ENCODE results near the gene TBC1D25. TPM values are rescaled to one million over a fixed set of nuclear protein-coding genes. Genes with fewer than 3 reads are reported as not detected.
A peak's percentile ranks its signal among the peaks of the same experiment; 100 is the strongest.

Gene TBC1D25
- total RNA-seq, 1 donor from 2014 or later = 2.1 TPM

GRCh38 chrX:48576108-48576507, 36.6 kb downstream of the TBC1D25 start:
- Histone ChIP-seq H3K9me3 (ENCODE audit: control insufficient read depth in 3 of 3, low read length in 3 of 3) (no peaks in the 10 kb centered on the region), H3K4me3 (ENCODE audit: low read length in 3 of 3) (peak overlapping the region in 1 of 3 donors; percentile 12), H3K27me3 (ENCODE audit: control insufficient read depth in 3 of 3, insufficient read depth in 3 of 3, low read length in 3 of 3) (no peaks in the 10 kb centered on the region), H3K36me3 (ENCODE audit: control insufficient read depth in 3 of 3, insufficient read depth in 3 of 3, low read length in 3 of 3) (peaks cover 19 to 28% (median 23%) of the 10 kb centered on the region in 3 donors), H3K9ac (ENCODE audit: low read depth in 1 of 3, low read length in 3 of 3) (peak overlapping the region; percentile 2 to 42 (median 33)), H3K27ac (ENCODE audit: low read depth, low read length) (peak overlapping the region; percentile 99), H3K4me1 (ENCODE audit: control insufficient read depth in 3 of 3, insufficient read depth in 3 of 3, low read length in 3 of 3) (peaks cover 11 to 18% (median 16%) of the 10 kb centered on the region in 3 donors)

GRCh38 chrX:48578661-48579128, 39.2 kb downstream of the TBC1D25 start:
- no peak overlapping the region for H3K4me3 ChIP-seq (ENCODE audit: low read length in 3 of 3)
- H3K27ac ChIP-seq (ENCODE audit: low read depth, low read length) = no peak overlapping the region
- no peak overlapping the region for H3K9ac ChIP-seq (ENCODE audit: low read depth in 1 of 3, low read length in 3 of 3)
- no peaks in the 10 kb centered on the region for H3K9me3 ChIP-seq (ENCODE audit: control insufficient read depth in 3 of 3, low read length in 3 of 3)
- H3K36me3 ChIP-seq (ENCODE audit: control insufficient read depth in 3 of 3, insufficient read depth in 3 of 3, low read length in 3 of 3) = peaks cover 19 to 28% (median 23%) of the 10 kb centered on the region in 3 donors
- H3K4me1 ChIP-seq (ENCODE audit: control insufficient read depth in 3 of 3, insufficient read depth in 3 of 3, low read length in 3 of 3) = peaks cover 11 to 17% (median 16%) of the 10 kb centered on the region in 3 donors
- H3K27me3 ChIP-seq (ENCODE audit: control insufficient read depth in 3 of 3, insufficient read depth in 3 of 3, low read length in 3 of 3) = no peaks in the 10 kb centered on the region

- Histone ChIP-seq H3K4me1 (ENCODE audit: control insufficient read depth in 3 of 3, insufficient read depth in 3 of 3, low read length in 3 of 3) (peaks cover 11 to 16% (median 16%) of the 10 kb centered on the region in 3 donors), H3K27ac (ENCODE audit: low read depth, low read length) (no peak overlapping the region), H3K9me3 (ENCODE audit: control insufficient read depth in 3 of 3, low read length in 3 of 3) (no peaks in the 10 kb centered on the region), H3K36me3 (ENCODE audit: control insufficient read depth in 3 of 3, insufficient read depth in 3 of 3, low read length in 3 of 3) (peaks cover 19 to 28% (median 23%) of the 10 kb centered on the region in 3 donors), H3K4me3 (ENCODE audit: low read length in 3 of 3) (no peak overlapping the region), H3K27me3 (ENCODE audit: control insufficient read depth in 3 of 3, insufficient read depth in 3 of 3, low read length in 3 of 3) (no peaks in the 10 kb centered on the region), H3K9ac (ENCODE audit: low read depth in 1 of 3, low read length in 3 of 3) (no peak overlapping the region)
These were observed 39.7 kb downstream of the TBC1D25 start for GRCh38 chrX:48579259-48579658.

- Histone ChIP-seq H3K27me3 (ENCODE audit: control insufficient read depth in 3 of 3, insufficient read depth in 3 of 3, low read length in 3 of 3) (no peaks in the 10 kb centered on the region), H3K4me3 (ENCODE audit: low read length in 3 of 3) (no peak overlapping the region), H3K9ac (ENCODE audit: low read depth in 1 of 3, low read length in 3 of 3) (no peak overlapping the region), H3K4me1 (ENCODE audit: control insufficient read depth in 3 of 3, insufficient read depth in 3 of 3, low read length in 3 of 3) (peaks cover 6 to 9% (median 8%) of the 10 kb centered on the region in 3 donors), H3K36me3 (ENCODE audit: control insufficient read depth in 3 of 3, insufficient read depth in 3 of 3, low read length in 3 of 3) (peaks cover 15 to 22% (median 17%) of the 10 kb centered on the region in 3 donors), H3K27ac (ENCODE audit: low read depth, low read length) (no peak overlapping the region), H3K9me3 (ENCODE audit: control insufficient read depth in 3 of 3, low read length in 3 of 3) (no peaks in the 10 kb centered on the region)
These were observed 41.1 kb downstream of the TBC1D25 start for GRCh38 chrX:48580662-48581061.

- Histone ChIP-seq H3K36me3 (ENCODE audit: control insufficient read depth in 3 of 3, insufficient read depth in 3 of 3, low read length in 3 of 3) (peaks cover 0 to under 1% (median 0%) of the 10 kb centered on the region in 3 donors), H3K27me3 (ENCODE audit: control insufficient read depth in 3 of 3, insufficient read depth in 3 of 3, low read length in 3 of 3) (peaks cover 0 to 2% (median 0%) of the 10 kb centered on the region in 3 donors), H3K27ac (ENCODE audit: low read depth, low read length) (no peak overlapping the region), H3K9ac (ENCODE audit: low read depth in 1 of 3, low read length in 3 of 3) (no peak overlapping the region), H3K4me1 (ENCODE audit: control insufficient read depth in 3 of 3, insufficient read depth in 3 of 3, low read length in 3 of 3) (no peaks in the 10 kb centered on the region), H3K4me3 (ENCODE audit: low read length in 3 of 3) (no peak overlapping the region), H3K9me3 (ENCODE audit: control insufficient read depth in 3 of 3, low read length in 3 of 3) (no peaks in the 10 kb centered on the region)
These were observed 45.2 kb downstream of the TBC1D25 start for GRCh38 chrX:48584698-48585097.

GRCh38 chrX:48589482-48590162, 50.1 kb downstream of the TBC1D25 start:
- H3K4me3 ChIP-seq (ENCODE audit: low read length in 3 of 3) = no peak overlapping the region

GRCh38 chrX:48590203-48591103, 50.9 kb downstream of the TBC1D25 start:
- Histone ChIP-seq H3K27ac (ENCODE audit: low read depth, low read length) (peak overlapping the region; percentile 36), H3K9ac (ENCODE audit: low read depth in 1 of 3, low read length in 3 of 3) (no peak overlapping the region), H3K4me1 (ENCODE audit: control insufficient read depth in 3 of 3, insufficient read depth in 3 of 3, low read length in 3 of 3) (peaks cover 0 to 5% (median 0%) of the 10 kb centered on the region in 3 donors), H3K27me3 (ENCODE audit: control insufficient read depth in 3 of 3, insufficient read depth in 3 of 3, low read length in 3 of 3) (peaks cover 0 to 3% (median 0%) of the 10 kb centered on the region in 3 donors), H3K4me3 (ENCODE audit: low read length in 3 of 3) (no peak overlapping the region), H3K36me3 (ENCODE audit: control insufficient read depth in 3 of 3, insufficient read depth in 3 of 3, low read length in 3 of 3) (no peaks in the 10 kb centered on the region), H3K9me3 (ENCODE audit: control insufficient read depth in 3 of 3, low read length in 3 of 3) (no peaks in the 10 kb centered on the region)

More at GRCh38 chrX:48589482-48590162, 50.1 kb downstream of the TBC1D25 start:
- peaks cover 0 to 5% (median 0%) of the 10 kb centered on the region in 3 donors for H3K4me1 ChIP-seq (ENCODE audit: control insufficient read depth in 3 of 3, insufficient read depth in 3 of 3, low read length in 3 of 3)
- H3K27ac ChIP-seq (ENCODE audit: low read depth, low read length) = no peak overlapping the region
- no peaks in the 10 kb centered on the region for H3K9me3 ChIP-seq (ENCODE audit: control insufficient read depth in 3 of 3, low read length in 3 of 3)
- H3K27me3 ChIP-seq (ENCODE audit: control insufficient read depth in 3 of 3, insufficient read depth in 3 of 3, low read length in 3 of 3) = peaks cover 0 to 3% (median 0%) of the 10 kb centered on the region in 3 donors
- H3K9ac ChIP-seq (ENCODE audit: low read depth in 1 of 3, low read length in 3 of 3) = no peak overlapping the region
- H3K36me3 ChIP-seq (ENCODE audit: control insufficient read depth in 3 of 3, insufficient read depth in 3 of 3, low read length in 3 of 3) = no peaks in the 10 kb centered on the region

GRCh38 chrX:48591255-48591791, 51.8 kb downstream of the TBC1D25 start:
- Histone ChIP-seq H3K4me3 (ENCODE audit: low read length in 3 of 3) (no peak overlapping the region), H3K4me1 (ENCODE audit: control insufficient read depth in 3 of 3, insufficient read depth in 3 of 3, low read length in 3 of 3) (peaks cover 0 to 5% (median 0%) of the 10 kb centered on the region in 3 donors), H3K27ac (ENCODE audit: low read depth, low read length) (no peak overlapping the region), H3K36me3 (ENCODE audit: control insufficient read depth in 3 of 3, insufficient read depth in 3 of 3, low read length in 3 of 3) (no peaks in the 10 kb centered on the region), H3K9me3 (ENCODE audit: control insufficient read depth in 3 of 3, low read length in 3 of 3) (no peaks in the 10 kb centered on the region), H3K9ac (ENCODE audit: low read depth in 1 of 3, low read length in 3 of 3) (no peak overlapping the region), H3K27me3 (ENCODE audit: control insufficient read depth in 3 of 3, insufficient read depth in 3 of 3, low read length in 3 of 3) (peaks cover 0 to 3% (median 0%) of the 10 kb centered on the region in 3 donors)

GRCh38 chrX:48592971-48593370, 53.5 kb downstream of the TBC1D25 start:
- no peaks in the 10 kb centered on the region for H3K9me3 ChIP-seq (ENCODE audit: control insufficient read depth in 3 of 3, low read length in 3 of 3)
- H3K4me1 ChIP-seq (ENCODE audit: control insufficient read depth in 3 of 3, insufficient read depth in 3 of 3, low read length in 3 of 3) = peaks cover 0 to 5% (median 0%) of the 10 kb centered on the region in 3 donors
- no peak overlapping the region for H3K9ac ChIP-seq (ENCODE audit: low read depth in 1 of 3, low read length in 3 of 3)
- no peaks in the 10 kb centered on the region for H3K36me3 ChIP-seq (ENCODE audit: control insufficient read depth in 3 of 3, insufficient read depth in 3 of 3, low read length in 3 of 3)
- no peak overlapping the region for H3K27ac ChIP-seq (ENCODE audit: low read depth, low read length)
- H3K27me3 ChIP-seq (ENCODE audit: control insufficient read depth in 3 of 3, insufficient read depth in 3 of 3, low read length in 3 of 3) = peaks cover 0 to 3% (median 0%) of the 10 kb centered on the region in 3 donors
- no peak overlapping the region for H3K4me3 ChIP-seq (ENCODE audit: low read length in 3 of 3)

Measured in skeletal muscle tissue (tissue), 4 donors.